SHP77 (cell line): ENCODE measurements around the gene BEAN1.

ENCODE experiments used
- DNase-seq, 2 experiments: peaks; one replicate each; lab custom pipeline; 2025; lab: John Stamatoyannopoulos, UW

Gene BEAN1, protein sequence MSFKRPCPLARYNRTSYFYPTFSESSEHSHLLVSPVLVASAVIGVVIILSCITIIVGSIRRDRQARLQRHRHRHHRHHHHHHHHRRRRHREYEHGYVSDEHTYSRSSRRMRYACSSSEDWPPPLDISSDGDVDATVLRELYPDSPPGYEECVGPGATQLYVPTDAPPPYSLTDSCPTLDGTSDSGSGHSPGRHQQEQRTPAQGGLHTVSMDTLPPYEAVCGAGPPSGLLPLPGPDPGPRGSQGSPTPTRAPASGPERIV

DNA sequence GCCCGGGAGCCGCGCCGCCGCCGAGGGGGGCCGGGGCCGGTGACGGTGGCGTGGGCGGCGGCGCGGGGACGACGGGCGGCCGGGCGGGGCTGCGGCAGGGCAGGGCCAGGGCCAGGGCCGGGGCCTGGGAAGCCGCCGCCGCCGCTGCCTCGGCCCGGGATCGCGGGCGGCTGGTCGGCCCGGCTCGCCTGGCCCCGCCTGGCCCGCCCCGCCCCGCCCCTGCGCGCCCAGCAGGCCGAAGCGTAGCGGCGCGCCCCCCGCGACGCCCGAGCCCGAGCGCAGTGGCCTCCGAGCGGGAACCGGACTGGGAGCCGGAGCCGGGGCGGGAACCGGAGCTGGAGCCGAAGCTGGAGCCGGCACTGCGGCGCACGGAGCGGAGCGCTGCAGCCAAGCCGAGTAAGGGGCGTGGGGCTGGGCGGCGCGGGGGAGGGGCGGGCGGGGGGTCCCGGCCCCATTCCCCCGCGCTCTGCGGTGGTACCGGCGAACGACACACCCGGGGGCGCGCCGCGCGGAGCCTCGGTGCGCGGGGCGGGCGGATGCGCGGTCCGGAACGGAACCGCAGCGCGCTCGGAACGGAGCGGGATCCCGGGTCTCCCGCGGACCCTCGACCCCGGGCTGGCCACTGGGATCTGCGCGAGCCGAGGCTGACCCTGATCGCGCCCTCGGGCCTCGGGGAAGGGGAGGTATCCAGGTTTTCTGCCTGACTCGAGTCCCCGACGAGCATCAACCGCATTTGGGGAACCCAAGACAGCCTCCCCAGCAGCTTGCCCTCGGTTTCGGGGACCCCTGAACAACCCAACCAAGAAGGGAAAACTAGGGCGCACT is at the start of gene BEAN1:
TSS of gene BEAN1 (plus strand) at position 260 of the 825 bp plus-strand sequence. CDS start 10,382 bp downstream, outside the sequence.
- DNase-seq, result no peak

DNA sequence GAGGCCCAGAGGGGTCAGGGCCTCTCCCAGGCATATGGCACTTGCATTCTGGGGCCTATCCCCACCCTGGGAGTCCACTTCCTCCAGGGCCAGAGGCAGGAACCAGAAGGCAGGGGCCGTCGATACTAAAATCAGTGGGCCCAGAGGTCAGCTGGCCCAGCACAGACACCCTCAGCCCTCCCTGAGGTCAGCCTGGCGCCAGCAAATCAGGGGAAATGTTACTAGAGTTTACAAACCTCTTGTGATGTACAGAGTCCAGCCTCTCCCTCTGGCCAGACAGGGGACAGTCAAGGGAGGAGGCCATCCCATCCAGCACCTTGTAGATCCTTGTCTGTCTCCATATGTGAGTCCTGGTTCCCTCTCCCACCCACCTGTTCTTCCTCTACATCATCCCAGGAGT is 49.8 kb upstream of the BEAN1 start:
- DNase-seq, result no peak

DNA sequence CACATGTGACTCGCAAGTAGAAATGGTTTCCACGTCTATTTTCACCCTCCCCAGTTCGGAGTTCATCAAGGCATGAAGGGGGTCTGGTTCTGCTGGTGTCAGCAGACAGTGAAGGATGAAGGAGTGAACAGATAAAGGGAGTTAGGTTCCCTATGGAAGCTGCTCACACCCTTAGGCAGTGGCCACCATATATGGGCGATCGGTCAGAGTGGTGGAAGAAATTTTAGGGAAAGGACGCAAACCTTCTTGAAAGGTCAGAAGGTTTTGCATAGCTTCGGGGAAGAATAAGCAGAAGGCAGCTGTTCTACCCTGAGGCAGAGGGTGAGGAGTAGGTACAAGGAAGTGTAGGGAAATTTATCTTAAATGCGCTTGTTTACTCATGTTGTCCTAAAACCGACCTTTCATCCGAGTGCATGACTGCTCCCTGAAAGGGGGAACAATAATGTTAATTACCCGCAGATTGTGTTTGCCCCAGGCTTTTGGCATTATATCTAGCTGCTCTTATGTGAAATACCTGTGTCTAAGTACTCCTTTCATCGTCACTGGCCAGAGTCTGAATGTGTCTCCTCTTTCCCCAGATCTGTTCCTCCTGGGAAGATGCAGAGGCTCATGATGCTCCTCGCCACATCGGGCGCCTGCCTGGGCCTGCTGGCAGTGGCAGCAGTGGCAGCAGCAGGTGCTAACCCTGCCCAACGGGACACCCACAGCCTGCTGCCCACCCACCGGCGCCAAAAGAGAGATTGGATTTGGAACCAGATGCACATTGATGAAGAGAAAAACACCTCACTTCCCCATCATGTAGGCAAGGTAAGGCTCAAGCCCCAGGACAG is 48.1 kb upstream of the BEAN1 start:
- no peak for DNase-seq

DNA sequence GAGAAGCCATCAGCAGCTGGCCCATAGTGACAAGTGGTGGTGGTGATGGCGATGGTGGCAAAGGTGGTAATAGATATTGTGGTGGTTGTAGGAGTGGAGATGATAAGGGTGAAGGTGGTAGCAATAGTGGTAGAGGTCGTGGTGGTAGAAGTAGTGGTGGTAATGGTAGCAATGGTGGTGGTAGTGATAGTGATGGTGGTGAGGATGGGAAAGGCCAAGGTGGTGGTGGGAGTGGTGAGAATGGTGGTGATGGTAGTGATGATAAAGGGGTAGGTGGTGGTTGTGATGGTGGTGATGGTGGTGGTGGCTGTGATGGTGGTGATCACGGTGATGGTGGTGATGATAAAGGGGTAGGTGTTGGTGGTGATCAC is 47.5 kb upstream of the BEAN1 start:
- no peak for DNase-seq

DNA sequence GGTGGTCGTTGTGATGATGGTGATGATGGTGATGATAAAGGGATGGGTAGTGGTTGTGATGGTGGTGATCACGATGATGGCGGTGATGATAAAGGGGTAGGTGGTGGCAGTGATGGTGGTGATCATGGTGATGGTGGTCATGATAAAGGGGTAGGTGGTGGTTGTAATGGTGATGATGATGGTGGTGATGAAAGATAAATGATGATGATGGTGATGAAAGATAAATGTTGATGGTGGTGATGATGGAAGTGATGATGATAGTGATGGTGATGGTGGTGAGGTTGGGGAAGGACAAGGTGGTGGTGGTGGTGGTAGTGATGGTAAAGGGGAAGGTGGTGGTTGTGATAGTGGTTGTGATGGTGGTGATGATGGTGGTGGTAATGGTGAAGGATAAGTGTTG is 46.7 kb upstream of the BEAN1 start:
- DNase-seq, result no peak

DNA sequence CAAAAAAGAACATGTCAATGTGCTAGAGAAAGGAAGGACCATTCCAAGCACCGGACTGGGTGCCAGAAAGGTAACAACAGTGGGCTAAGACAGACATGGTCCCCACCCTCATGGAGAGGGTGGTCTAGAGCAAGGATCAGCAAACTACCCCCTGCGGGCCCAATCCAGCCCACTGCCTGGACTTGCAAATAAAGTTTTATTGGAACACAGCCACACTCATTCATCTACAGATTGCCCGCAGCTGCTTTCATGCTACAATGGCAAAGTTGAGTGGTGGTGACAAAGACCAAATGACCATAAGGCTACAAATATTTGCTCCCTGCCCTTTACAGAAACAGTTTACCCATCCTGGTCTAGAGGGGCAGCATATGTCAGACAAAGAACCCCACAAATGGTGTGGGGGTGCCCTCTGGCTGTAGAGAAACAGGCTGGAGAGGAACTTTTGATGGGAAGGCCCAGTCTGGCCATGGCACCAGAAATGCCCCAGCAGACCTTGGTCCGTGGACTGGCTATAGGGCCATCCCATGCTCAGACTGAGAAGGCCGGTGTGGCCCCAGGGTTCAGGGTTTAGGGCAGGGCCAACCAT is 45.4 kb upstream of the BEAN1 start:
- no peak for DNase-seq

DNA sequence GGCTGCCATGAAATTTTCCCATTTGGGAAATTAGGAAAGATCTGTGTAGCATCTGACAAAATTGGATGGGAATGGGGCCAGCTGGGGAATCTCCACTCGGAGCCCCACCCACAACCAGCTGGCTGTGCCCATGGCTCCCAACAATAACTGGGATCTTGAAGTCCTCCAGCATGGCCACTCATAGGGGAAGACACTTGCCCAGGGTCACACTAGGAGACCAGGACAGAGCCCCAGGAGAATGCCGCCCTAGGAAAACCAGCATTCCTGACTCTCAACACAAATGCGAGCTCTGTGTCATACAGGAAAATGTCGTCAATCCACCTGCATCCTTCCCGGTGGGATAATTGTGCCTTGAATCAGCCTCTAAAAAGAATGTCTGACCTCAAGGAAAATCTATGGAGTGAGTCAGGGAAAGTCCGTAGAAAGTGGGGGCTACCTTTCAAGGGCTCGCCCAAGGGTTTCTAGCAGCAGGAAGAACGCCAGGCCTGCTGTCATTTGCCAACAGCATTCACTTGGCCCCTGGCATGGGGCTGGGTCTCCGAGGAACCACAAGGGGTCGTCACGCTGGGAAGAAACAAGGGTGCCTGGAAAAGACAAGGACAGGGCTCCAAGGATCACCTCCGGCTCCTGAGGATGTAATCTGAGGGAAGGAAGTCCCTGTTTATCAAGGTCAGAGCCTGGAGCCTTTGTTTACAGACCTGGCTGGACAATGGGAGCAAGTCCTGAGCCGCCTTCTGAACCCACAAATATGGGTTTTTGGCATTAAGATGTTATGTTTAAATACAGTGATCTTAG is 44.7 kb upstream of the BEAN1 start:
- DNase-seq, result no peak

DNA sequence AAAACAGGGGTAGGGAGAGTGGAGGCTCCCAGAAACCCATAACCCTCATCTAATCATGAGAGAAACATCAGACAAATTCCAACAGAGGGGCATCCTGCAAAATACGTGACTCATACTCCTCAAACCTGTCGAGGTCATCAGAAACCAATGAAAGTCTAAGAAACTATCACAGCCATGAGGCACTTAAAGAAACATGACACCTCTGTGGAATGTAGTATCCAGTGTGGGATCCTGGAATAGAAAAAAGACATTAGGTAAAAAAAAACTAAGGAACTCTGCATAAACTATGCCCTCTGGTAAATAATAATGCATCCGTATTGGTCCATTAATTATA is 44.2 kb upstream of the BEAN1 start:
- DNase-seq, result no peak

DNA sequence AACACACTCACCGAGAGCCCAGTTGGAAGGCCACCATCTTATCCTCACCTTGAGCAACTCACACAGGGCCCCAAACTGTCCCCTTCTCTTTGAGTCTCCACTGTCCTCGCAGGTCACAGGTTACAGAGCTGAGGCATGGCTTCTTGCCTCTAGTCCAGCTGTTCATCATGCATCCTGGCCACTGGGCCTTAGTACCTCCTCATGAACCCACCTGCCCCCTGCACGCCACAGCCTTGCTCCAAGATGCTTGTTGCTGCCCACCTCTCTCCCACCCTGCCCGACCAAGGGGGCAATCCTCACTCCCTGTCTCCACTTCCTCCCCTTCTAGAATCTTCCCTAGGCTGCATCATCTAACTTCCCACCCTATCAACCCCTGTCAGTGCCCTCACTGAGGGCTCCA is 43.5 kb upstream of the BEAN1 start:
- DNase-seq, result no peak

DNA sequence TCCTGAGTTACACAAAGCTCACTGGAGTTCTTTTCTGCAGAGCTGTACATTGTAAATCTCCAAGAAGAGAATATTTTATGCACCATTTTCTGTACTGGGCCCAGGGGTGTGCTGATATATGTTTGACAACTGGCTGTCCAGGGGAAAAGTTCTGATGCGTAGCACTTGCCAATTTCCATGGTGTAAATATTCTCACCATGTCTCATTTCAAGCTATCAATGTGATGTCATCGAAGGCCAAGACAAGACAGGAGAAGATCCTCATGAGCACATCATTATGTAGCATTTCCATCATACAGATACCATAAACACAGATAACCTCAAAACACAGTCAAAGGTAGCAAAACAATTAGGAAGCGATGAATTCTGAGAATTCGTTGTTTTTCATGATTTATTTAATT is 41.7 kb upstream of the BEAN1 start:
- no peak for DNase-seq

DNA sequence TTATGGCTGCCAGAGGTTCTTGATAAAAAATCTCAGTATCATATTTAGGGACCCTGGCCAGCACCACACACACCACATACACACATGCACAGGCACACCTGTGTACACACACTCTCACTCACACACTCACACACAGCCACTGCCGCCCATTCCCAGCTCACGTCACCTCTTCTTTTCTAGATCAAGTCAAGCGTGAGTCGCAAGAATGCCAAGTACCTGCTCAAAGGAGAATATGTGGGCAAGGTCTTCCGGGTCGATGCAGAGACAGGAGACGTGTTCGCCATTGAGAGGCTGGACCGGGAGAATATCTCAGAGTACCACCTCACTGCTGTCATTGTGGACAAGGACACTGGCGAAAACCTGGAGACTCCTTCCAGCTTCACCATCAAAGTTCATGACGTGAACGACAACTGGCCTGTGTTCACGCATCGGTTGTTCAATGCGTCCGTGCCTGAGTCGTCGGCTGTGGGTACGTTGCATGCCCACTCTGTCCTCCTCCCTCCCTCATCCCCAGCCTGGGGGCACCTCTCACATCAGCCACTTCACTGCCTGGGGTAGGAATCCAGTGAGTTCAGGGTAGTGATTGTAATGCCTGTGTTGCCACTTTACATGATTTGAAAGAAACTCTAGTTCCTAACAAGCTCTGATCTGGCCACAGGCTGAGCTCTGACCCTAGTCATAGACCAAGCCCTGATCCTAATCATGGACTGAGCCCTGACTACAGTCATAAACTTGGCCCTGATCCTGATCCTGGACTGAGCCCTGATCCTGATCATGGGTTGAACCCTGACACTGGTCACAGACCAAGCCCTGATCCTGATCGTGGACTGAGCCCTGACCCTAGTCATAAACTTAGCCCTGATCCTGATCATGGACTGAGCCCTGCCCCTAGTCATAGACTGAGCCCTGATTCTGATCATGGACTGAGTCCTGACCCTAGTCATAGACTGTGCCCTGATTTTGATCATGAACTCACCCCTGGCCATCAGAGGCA is 40.2 kb upstream of the BEAN1 start:
- DNase-seq, result no peak

DNA sequence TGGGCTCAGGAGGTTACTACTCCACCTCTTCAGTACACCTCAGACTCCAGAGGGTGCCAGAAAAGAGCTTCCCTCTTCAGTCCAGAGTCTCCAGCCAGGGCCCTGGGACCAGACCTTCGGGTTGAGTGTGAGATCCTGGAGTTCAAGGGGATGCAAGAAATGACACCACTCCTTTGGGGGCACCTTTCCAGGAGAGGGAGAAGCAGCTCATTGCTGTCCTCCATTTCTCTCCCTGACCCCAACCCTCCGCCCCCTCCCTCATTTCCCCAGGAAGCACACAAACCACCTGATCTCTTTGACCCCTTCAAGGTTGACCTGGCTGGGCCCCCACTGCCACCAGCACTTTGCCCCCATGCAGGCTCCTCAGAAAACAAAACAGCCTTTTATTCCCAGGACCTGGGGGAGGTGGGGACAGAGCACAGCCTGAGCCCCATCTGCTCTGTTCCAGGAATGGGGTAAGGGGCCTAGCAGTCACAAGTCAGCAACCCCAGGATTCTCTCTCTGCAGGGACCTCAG is 39.2 kb upstream of the BEAN1 start:
- DNase-seq, result no peak

DNA sequence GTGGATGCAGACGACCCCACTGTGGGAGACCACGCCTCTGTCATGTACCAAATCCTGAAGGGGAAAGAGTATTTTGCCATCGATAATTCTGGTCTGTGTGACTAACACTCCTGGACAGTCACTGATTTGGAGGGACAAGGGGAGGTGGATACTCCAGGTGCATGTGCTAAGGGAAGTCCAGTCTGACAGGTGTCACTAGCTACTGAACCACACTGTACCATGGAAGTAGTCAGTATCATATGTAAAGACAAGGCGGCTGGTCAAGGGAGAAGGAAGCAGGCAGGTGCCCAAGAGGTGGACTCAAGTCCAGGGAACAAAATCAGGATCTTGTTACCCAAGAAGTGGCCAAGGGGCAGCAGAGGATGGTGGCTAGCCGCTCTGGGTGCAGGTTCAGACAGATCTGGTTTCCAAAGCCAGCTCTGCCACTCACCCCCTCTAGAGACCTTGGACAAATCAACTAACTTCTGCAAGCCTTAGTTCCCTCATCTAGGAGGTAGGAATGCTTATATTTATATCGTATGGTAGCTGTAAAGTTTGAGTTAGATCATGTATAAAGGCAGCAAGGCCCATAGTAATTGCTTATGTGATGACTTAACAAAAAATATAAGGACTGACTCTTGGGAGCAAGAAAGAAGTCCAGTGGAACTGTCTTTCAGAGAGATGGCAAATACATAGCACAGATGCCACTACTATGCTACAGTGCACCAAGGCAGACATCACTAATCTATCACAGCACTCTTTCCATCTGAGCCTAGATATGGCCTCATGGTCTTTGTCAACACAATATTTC is 38.5 kb upstream of the BEAN1 start:
- DNase-seq, result no peak

DNA sequence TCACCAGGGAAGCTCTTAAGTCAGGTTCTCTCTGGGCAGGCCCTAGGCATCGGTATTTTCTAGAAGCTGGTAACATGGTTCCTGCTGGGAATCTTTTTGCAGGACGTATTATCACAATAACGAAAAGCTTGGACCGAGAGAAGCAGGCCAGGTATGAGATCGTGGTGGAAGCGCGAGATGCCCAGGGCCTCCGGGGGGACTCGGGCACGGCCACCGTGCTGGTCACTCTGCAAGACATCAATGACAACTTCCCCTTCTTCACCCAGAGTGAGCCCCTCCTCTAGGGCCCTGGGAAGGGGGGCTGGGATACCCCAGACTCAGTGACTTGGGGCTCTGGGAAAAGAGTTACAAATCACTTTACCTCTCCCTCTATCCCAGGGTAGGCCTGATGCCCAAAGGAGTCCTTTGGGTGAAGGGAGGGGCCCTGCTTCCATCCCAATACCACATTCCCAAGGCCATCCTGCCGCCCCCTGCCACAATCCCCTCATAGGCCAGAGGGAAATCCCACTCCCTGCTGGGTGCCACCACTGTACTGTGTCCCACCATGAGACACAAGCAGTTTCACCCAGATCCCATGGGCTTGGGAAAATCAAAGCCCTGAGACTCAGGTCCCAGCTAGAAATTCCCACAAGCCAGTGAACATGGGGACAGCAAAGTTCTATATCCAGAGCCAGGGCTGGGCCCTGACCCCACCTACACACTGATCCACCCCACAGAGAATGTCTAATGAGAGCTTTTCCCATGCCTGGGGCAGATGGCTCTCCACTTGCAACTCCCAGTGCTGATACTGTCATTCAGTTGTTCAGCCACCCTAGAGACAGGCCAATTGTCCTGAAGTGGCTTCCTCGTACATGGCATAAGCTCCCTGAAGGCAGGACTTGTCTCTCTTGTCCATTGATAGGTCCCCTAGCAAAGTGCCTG is 37.6 kb upstream of the BEAN1 start:
- no peak for DNase-seq

DNA sequence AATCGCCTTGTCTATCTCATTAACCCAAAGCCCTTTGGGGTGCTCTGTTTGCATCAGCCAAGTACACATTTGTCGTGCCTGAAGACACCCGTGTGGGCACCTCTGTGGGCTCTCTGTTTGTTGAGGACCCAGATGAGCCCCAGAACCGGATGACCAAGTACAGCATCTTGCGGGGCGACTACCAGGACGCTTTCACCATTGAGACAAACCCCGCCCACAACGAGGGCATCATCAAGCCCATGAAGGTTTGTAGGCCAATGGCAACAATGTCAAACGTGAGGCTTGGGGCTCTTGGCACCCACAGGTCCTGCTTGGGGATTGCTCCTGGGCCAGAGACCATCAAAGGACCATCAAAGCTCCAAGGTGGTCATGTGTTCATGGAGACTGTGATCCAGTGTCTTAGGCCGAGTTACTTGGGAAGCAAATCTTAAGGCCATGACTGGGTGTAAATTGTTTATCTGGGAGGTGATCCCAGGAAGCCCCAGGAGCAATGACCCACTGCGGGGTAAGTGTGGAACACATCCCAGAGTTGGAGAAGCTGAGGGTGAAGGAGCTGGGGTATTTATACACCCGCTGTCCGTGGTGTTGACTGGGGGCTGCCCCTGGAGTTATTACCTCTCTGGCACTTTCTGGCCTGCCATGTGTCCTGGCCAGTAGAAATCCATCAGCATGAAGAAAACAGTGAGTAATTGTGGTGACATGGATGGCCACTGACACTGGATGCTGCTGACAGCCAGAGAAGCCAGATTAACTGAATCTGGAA is 36.6 kb upstream of the BEAN1 start:
- no peak for DNase-seq

DNA sequence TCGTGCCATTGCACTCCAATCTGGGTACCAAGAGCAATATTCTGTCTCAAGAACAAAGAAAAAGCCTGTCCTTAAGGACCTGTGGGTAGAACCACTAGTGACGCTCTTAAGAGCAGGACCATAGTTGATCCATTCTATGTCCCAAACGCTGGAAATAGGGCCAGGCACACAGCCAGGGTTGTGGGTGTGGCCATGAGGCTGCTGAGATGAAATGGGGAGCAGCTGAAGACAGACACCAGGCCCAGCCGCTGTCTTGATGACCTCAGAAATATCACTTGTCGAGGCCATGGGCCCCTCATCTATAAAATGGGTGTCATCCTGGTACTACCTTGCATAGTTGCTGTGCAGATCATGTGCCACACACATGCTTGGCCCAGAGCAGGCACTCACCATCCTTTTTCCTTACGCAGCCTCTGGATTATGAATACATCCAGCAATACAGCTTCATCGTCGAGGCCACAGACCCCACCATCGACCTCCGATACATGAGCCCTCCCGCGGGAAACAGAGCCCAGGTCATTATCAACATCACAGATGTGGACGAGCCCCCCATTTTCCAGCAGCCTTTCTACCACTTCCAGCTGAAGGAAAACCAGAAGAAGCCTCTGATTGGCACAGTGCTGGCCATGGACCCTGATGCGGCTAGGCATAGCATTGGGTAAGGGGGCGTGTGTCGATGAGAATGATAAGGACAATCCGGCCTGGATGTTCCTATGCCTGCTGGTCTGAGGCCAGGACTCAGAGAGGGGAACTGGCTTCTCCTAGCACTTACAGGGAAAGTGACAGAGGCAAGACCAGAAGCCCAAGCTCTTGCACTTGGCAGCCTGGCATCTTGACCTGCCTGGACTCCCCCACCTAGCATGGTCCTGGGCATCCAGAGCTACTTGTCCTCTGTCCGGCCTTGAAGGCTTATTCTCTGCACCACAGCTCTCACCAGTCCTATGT is 35.1 kb upstream of the BEAN1 start:
- no peak for DNase-seq
